Measurements from ENCODE around the gene IGSF5. TPM values are rescaled to one million over a fixed set of nuclear protein-coding genes. Genes with fewer than 3 reads are reported as not detected.

IGSF5 gene
- total and polyA plus RNA-seq, 2 of the 4 experiments (the other 2 are of a cell fraction): not detected

DNA sequence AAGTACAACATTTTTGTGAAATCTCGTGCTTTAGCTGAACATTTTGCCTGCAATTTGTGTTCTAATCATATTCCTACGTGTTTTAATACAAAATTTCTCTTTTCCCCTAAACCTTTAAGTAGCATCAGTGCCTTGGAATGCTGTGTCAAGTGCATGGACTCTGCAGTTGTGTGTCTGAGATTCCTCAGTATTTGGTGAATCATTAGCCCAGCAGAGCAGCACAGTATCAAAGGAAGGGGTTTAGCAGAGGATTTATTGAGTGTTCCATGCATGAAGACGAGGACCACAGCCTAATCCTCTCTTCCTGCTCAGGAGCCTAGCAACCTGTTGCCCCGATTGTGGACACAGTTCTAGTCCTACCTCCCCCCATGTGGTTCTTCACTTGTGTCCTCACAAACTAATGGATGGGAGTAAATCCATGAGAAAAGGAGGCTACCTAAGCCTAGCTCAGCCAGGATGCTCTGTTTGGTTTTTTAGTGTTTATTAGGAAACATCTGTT is 92.9 kb downstream of the IGSF5 start:
- no peak overlapping the region for H2AK5ac ChIP-seq (ENCODE audit: low read depth, low read length)
- no peak overlapping the region for H3K9ac ChIP-seq (ENCODE audit: low read depth, low read length)
- H3K4ac ChIP-seq (ENCODE audit: low read depth, low read length): no peak overlapping the region
- ATAC-seq (ENCODE audit: low read depth) (no peak), DNase-seq (no peak)
- no peaks in the 10 kb centered on the region for H3K27me3 ChIP-seq (ENCODE audit: control insufficient read depth, insufficient read depth, low read length)
- no peaks in the 10 kb centered on the region for H3K9me1 ChIP-seq (ENCODE audit: insufficient read depth, low read length)
- no peak overlapping the region for H3K23ac ChIP-seq (ENCODE audit: low read depth, low read length)
- no peak overlapping the region for H3K27ac ChIP-seq (ENCODE audit: insufficient read depth, low read length)
- no peak overlapping the region for H2BK5ac ChIP-seq (ENCODE audit: low read depth, low read length, poor library complexity, severe bottlenecking)
- H3K18ac ChIP-seq (ENCODE audit: low read depth, low read length): no peak overlapping the region
- POLR2A ChIA-PET (ENCODE audit: unreplicated experiment): no interaction called here
- H2BK15ac ChIP-seq (ENCODE audit: low read depth, low read length): no peak overlapping the region
- no peak overlapping the region for H2AFZ ChIP-seq (replicated peaks; ENCODE audit: low read length, poor library complexity)
- TF ChIP-seq NFE2L2 (IDR thresholded peaks at IDR 0.05; ENCODE audit: low read depth, low read length) (no peak), RFX5 (IDR thresholded peaks at IDR 0.05; ENCODE audit: low read depth, low read length) (no peak), MXI1 (IDR thresholded peaks at IDR 0.05; ENCODE audit: borderline replicate concordance, low read depth, low read length) (no peak), CEBPB (IDR thresholded peaks at IDR 0.05; ENCODE audit: low read depth, low read length) (no peak), MAZ (IDR thresholded peaks at IDR 0.05; ENCODE audit: borderline replicate concordance, low read depth, low read length) (no peak), BHLHE40 (IDR thresholded peaks at IDR 0.05; ENCODE audit: low read depth, low read length) (no peak), RCOR1 (IDR thresholded peaks at IDR 0.05; ENCODE audit: insufficient replicate concordance, low read length) (no peak), RAD21 (IDR thresholded peaks at IDR 0.05; ENCODE audit: low read length) (no peak), POLR2A (IDR thresholded peaks at IDR 0.05; ENCODE audit: low read depth, low read length) (no peak), CHD1 (IDR thresholded peaks at IDR 0.05; ENCODE audit: low read depth, low read length) (no peak), MAFK (IDR thresholded peaks at IDR 0.05; ENCODE audit: low read depth, low read length) (no peak), SMC3 (IDR thresholded peaks at IDR 0.05; ENCODE audit: low read depth, low read length) (no peak), FOS (IDR thresholded peaks at IDR 0.05; ENCODE audit: low read depth, low read length) (no peak)
- TF ChIP-seq, protein P1, sequence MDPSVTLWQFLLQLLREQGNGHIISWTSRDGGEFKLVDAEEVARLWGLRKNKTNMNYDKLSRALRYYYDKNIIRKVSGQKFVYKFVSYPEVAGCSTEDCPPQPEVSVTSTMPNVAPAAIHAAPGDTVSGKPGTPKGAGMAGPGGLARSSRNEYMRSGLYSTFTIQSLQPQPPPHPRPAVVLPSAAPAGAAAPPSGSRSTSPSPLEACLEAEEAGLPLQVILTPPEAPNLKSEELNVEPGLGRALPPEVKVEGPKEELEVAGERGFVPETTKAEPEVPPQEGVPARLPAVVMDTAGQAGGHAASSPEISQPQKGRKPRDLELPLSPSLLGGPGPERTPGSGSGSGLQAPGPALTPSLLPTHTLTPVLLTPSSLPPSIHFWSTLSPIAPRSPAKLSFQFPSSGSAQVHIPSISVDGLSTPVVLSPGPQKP (IDR thresholded peaks at IDR 0.05; ENCODE audit: borderline replicate concordance, low read depth, low read length): no peak
- TF ChIP-seq, protein P2, sequence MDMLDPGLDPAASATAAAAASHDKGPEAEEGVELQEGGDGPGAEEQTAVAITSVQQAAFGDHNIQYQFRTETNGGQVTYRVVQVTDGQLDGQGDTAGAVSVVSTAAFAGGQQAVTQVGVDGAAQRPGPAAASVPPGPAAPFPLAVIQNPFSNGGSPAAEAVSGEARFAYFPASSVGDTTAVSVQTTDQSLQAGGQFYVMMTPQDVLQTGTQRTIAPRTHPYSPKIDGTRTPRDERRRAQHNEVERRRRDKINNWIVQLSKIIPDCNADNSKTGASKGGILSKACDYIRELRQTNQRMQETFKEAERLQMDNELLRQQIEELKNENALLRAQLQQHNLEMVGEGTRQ (IDR thresholded peaks at IDR 0.05; ENCODE audit: low read depth, low read length): no peak
- TF ChIP-seq, protein P3, sequence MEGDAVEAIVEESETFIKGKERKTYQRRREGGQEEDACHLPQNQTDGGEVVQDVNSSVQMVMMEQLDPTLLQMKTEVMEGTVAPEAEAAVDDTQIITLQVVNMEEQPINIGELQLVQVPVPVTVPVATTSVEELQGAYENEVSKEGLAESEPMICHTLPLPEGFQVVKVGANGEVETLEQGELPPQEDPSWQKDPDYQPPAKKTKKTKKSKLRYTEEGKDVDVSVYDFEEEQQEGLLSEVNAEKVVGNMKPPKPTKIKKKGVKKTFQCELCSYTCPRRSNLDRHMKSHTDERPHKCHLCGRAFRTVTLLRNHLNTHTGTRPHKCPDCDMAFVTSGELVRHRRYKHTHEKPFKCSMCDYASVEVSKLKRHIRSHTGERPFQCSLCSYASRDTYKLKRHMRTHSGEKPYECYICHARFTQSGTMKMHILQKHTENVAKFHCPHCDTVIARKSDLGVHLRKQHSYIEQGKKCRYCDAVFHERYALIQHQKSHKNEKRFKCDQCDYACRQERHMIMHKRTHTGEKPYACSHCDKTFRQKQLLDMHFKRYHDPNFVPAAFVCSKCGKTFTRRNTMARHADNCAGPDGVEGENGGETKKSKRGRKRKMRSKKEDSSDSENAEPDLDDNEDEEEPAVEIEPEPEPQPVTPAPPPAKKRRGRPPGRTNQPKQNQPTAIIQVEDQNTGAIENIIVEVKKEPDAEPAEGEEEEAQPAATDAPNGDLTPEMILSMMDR (conservative IDR thresholded peaks at IDR 0.05; ENCODE audit: low read depth, low read length): no peak
- no peak overlapping the region for H2AK9ac ChIP-seq (replicated peaks; ENCODE audit: low read depth, low read length, poor library complexity)
- WGBS, 2 experiments (ENCODE audit: extremely low coverage in 2 of 2, insufficient read length in 1 of 2): 0% methylated on average over 2 of the region's 4 CpGs; no CpG with 5 or more reads in 1 of the 2 experiments
- no peaks in the 10 kb centered on the region for H3K36me3 ChIP-seq (ENCODE audit: control insufficient read depth, insufficient read depth, low read length)
- H3K9me3 ChIP-seq (ENCODE audit: control insufficient read depth, insufficient read depth, low read length): peaks cover 19% of the 10 kb centered on the region
- no peak overlapping the region for H3K4me3 ChIP-seq (ENCODE audit: insufficient read depth, low read depth, low read length)
- no peak overlapping the region for H3K14ac ChIP-seq (replicated peaks; ENCODE audit: low read depth, low read length)
- intact Hi-C loops (cut with micrococcal nuclease) (no loop called here), in situ Hi-C loops (cut with MboI; ENCODE audit: low sequenced_read_pairs) (no loop called here), dilution Hi-C loops (cut with HindIII; ENCODE audit: low sequenced_read_pairs, unreplicated experiment) (no loop called here)
- H2BK120ac ChIP-seq (ENCODE audit: low read depth, low read length): no peak overlapping the region
- CTCF ChIA-PET: no interaction called here
- no peaks in the 10 kb centered on the region for H3K79me1 ChIP-seq (ENCODE audit: low read depth in 1 of 2, low read length in 2 of 2)
- no peaks in the 10 kb centered on the region for H3K4me1 ChIP-seq (ENCODE audit: control insufficient read depth, insufficient read depth, low read length)
- H4K8ac ChIP-seq (ENCODE audit: low read depth in 2 of 2, low read length in 2 of 2): no peak overlapping the region
- H4K5ac ChIP-seq (ENCODE audit: low read depth, low read length): no peak overlapping the region
- no peak overlapping the region for H3K4me2 ChIP-seq (ENCODE audit: low read depth, low read length)
- H4K20me1 ChIP-seq (ENCODE audit: insufficient read depth, low read length): no peaks in the 10 kb centered on the region
- H4K91ac ChIP-seq (ENCODE audit: insufficient read depth, low read depth, low read length): no peak overlapping the region
- H3K56ac ChIP-seq (ENCODE audit: extremely low read depth, insufficient read depth, low read length): no peak overlapping the region
- H2BK20ac ChIP-seq (ENCODE audit: low read depth, low read length): no peak overlapping the region
- BruUV-seq (replicated peaks): no TSS peak

All from IMR-90 (cell line).